Measurements from ENCODE around the gene MAN1C1.

Gene MAN1C1

DNA sequence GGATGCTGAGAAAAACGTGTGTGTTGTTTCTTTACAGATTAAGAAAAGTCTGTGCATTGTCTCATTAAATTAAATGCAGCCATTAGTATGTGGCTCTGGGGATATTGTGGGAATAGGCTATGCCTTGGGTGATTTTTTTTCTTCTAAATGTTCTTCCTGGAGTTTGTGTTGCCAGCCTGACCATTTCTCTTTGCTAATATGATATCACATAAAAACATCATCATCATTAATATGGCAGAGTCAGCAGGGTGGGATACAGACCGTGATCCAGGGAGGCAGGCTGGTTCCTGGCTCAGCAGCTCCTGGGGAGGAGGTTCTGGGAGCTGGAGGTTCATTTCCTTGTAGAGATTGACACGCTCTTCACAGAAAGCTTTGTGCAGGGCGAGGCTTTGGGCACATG lies 122.8 kb downstream of the MAN1C1 start:
- no peak for DNase-seq (ENCODE audit: low spot score)
- Mint-ChIP-seq H3K27me3 (ENCODE audit: low read depth) (peaks cover 38% of the 10 kb centered on the region), H3K27ac (no peak overlapping the region), H3K9me3 (no peaks in the 10 kb centered on the region), H3K4me1 (ENCODE audit: low read depth) (no peaks in the 10 kb centered on the region), H3K4me3 (no peak overlapping the region), H3K36me3 (ENCODE audit: low read depth) (no peaks in the 10 kb centered on the region)

DNA sequence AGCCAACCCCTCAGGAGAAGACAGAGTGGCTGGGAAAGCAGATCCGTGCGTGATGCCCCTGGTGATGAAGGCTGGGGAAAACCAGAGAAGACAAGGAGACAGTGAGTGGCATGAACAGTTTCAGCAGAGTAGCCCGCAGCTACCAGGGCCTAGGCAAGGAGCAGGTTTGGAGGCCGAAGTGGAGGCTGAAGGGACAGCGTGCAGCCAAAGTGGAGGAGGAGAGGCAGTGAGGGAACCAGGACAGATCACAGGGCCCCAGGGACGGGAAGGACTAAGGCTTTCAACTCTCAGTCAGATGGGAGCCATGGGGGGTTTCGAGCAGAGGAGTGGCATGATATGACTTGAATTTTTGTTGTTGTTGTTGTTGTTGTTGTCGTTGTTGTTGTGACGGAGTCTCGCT lies 123.5 kb downstream of the MAN1C1 start:
- Mint-ChIP-seq H3K27me3 (ENCODE audit: low read depth) (peaks cover 35% of the 10 kb centered on the region), H3K4me3 (no peak overlapping the region), H3K27ac (no peak overlapping the region), H3K9me3 (no peaks in the 10 kb centered on the region), H3K36me3 (ENCODE audit: low read depth) (no peaks in the 10 kb centered on the region), H3K4me1 (ENCODE audit: low read depth) (no peaks in the 10 kb centered on the region)
- DNase-seq (ENCODE audit: low spot score): no peak

DNA sequence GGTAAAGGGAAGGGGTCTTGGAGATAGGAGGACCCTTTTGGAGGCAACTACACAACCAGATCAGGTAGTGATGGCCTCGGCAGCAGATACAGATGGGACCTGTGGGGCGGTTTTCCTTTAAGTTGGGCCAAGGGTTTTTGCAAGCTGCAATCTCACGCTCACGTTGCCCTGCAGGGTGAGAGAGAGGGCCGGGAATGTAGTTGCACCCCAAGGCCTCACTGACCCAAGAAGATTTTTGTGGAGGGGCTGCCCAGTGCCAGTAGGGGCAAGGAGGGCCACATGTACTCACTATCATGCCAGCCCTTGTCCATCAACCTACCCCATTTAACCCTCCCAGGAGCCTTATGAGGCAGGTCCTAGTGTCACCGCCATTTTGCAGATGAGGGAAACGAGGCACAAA lies 125.7 kb downstream of the MAN1C1 start:
- Mint-ChIP-seq H3K27ac (no peak overlapping the region), H3K9me3 (no peaks in the 10 kb centered on the region), H3K4me3 (no peak overlapping the region), H3K4me1 (ENCODE audit: low read depth) (no peaks in the 10 kb centered on the region), H3K27me3 (ENCODE audit: low read depth) (peaks cover 29% of the 10 kb centered on the region), H3K36me3 (ENCODE audit: low read depth) (no peaks in the 10 kb centered on the region)
- DNase-seq (ENCODE audit: low spot score): no peak

DNA sequence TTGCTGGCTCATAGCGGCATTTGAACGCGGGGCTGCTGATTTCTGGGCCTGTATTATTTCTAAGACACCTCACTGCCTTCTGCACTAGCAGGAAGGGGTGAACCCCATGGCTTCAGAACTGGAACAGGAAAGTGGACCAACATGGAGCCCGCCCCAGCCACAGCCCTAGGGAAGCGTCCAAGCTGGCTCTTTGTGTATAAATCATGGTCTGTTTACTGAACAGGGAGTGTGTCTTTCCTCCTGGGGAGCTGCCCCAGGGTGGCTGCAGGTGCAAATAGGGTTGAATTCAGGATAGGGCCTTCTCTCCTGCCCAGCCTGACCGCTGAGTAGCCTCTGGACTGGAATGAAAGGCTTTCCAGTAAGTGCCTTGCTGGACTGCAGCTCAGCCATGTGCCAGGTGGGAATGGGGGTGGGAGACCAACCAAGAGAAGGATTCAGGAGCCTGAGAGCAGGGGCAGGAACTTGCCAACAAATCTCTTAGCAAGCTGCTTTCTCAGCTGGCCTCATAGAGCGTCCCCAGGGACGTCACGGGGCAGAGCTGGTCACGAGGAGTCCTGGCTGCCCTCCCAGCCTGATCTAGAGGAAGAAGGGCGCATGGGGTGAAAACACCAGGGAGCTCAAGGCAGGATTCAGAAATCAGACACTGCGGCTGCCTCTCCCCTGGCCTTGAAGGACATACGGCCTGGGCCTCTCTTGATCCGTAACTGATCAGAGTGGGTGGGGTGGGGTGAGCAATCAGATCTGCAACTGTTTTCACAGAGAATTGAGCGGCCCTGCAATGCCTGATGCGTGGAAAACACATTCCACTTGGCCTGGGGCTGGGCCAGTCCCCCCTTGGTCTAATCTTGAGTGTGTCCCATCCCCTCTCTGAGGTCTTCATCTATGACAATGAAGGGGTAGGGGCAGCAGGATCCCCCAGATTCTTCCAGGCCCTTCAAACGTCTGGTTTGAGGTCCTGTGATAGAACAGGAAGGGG lies 126.9 kb downstream of the MAN1C1 start:
- no peak for DNase-seq (ENCODE audit: low spot score)
- H3K36me3 Mint-ChIP-seq (ENCODE audit: low read depth): no peaks in the 10 kb centered on the region
- no peaks in the 10 kb centered on the region for H3K9me3 Mint-ChIP-seq
- H3K27ac Mint-ChIP-seq: no peak overlapping the region
- H3K4me3 Mint-ChIP-seq: no peak overlapping the region
- H3K27me3 Mint-ChIP-seq (ENCODE audit: low read depth): peaks cover 22% of the 10 kb centered on the region
- no peaks in the 10 kb centered on the region for H3K4me1 Mint-ChIP-seq (ENCODE audit: low read depth)

DNA sequence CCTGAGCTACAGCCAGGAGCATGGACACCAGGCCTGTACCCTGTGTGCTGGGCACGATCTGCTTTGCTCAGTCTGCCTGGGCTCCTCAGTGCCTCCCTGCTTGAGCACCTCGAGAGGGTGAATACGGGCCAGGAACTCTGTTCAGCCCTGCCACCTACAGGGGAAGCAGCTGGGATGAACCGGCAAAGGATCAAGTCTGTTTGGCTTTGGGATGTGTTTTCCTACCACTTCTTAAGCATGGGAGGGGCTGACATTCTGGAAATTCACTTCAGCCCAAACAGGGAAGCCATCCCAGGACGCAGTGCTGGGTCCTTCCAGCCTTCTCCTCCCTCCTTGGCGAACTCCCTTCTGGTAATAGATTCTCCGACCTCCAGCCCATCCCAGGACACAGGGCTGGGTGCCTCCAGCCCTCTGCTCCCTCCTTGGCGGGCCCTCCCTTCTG lies 127.6 kb downstream of the MAN1C1 start:
- Mint-ChIP-seq H3K36me3 (ENCODE audit: low read depth) (no peaks in the 10 kb centered on the region), H3K27ac (no peak overlapping the region), H3K4me1 (ENCODE audit: low read depth) (no peaks in the 10 kb centered on the region), H3K4me3 (no peak overlapping the region), H3K9me3 (no peaks in the 10 kb centered on the region), H3K27me3 (ENCODE audit: low read depth) (peaks cover 20% of the 10 kb centered on the region)
- no peak for DNase-seq (ENCODE audit: low spot score)

DNA sequence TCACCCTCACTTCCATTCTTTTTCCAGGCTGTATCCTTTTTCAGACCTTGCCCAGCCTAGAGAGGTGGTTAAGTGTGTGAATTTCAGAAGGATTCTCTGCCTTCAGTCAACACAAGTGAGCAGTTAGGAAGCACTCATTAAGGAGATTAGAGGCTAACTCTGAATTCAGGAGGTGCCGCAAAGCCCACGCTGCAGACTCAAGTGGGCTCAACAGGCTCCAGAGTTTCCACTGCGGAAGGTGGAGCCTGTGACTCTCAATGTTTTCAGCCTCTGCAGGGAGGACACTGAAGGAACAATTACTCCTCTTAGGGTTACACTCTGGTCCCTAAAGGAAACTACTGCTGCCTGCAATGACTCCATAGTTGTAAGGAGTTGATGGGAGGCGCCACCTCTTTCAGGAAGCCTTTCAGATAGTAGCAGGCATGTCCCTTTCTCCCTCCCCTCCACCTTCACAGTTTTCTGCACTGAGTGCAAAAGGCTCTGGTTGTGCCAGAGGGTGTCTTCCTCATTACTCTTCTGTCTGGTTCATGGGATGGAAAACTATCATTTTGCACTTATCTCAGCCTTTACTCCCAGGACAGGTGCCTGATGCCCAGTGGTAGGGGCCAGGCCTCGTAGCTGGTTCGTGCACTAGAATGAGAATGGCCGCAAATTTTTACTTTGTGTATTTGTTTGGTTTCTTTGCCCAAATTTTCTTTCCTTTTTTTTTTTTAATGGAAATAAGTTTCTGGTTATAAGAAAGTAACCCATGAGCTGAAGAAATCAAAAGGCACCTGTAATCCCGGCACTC lies 128.2 kb downstream of the MAN1C1 start:
- Mint-ChIP-seq H3K27me3 (ENCODE audit: low read depth) (peaks cover 21% of the 10 kb centered on the region), H3K36me3 (ENCODE audit: low read depth) (no peaks in the 10 kb centered on the region), H3K27ac (no peak overlapping the region), H3K9me3 (no peaks in the 10 kb centered on the region), H3K4me3 (no peak overlapping the region), H3K4me1 (ENCODE audit: low read depth) (no peaks in the 10 kb centered on the region)
- no peak for DNase-seq (ENCODE audit: low spot score)

DNA sequence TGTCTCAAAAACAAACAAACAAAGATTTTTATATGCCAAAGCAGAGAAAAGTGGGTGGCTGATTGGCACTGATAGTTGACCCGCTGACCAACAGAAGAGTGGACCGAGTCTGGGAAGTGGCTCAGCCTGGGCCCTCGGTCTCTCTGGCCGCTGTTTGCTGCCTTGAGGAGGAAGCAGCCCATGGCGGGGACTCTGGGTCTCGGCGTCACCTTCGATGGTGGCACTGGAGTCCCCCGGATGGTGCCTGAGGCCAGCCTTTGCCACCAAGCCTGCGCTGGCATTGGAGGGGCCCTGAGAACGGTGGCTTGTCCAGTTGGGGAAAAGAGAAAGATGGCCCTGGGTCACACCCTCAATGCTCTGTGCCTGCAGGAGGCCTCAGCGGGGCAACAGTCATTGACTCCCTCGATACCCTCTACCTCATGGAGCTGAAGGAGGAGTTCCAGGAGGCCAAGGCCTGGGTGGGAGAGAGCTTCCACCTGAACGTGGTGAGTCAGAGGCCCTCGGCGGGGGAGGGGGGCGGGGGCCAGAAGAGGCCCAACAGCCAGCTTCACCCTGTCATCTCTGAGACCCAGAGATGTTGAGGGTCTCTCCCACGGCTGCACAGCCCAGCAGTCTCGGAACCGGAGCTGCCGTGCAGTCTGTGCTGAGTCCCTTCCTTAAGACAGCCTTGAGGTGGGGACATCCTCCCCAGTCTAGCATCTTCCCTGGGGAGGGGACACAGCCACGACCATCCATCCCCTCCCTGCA lies 129.9 kb downstream of the MAN1C1 start:
- Mint-ChIP-seq H3K36me3 (ENCODE audit: low read depth) (no peaks in the 10 kb centered on the region), H3K4me3 (no peak overlapping the region), H3K27me3 (ENCODE audit: low read depth) (peaks cover 17% of the 10 kb centered on the region), H3K27ac (no peak overlapping the region), H3K4me1 (ENCODE audit: low read depth) (no peaks in the 10 kb centered on the region), H3K9me3 (no peaks in the 10 kb centered on the region)
- no peak for DNase-seq (ENCODE audit: low spot score)

DNA sequence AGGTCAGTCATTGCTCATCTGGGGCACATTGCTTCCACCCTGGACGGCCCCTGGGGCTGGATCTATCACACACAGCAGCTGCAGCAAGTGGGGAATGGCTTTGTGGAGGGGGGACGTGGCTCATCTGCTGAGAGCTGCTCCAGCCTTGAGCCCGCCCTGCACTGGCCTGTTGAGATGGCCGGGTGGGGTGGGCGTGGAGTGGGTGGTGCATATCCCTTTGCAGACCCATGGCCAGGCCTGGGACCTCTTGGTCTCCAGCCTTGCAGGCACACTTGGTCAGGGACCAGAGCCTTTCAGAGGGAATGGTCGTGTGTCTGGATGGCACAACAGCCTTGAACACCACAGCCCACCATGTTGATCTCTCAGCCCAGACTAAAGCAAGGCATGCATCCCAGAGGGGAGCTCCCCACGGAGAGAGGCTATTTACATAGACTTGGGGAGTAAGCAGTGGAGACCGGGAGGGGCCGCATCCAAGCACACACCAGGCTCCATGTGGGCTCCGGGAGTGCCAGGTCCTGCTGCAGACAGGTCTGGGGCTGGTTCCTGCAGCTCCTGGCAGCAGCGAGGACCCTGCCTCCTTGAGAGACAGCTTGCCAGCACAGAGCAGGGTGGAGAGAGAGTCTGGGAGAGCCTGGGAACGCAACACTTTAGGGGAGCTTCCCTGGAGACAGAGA lies 130.6 kb downstream of the MAN1C1 start:
- Mint-ChIP-seq H3K27ac (no peak overlapping the region), H3K4me1 (ENCODE audit: low read depth) (no peaks in the 10 kb centered on the region), H3K9me3 (no peaks in the 10 kb centered on the region), H3K4me3 (no peak overlapping the region), H3K36me3 (ENCODE audit: low read depth) (no peaks in the 10 kb centered on the region), H3K27me3 (ENCODE audit: low read depth) (peaks cover 10% of the 10 kb centered on the region)
- no peak for DNase-seq (ENCODE audit: low spot score)

DNA sequence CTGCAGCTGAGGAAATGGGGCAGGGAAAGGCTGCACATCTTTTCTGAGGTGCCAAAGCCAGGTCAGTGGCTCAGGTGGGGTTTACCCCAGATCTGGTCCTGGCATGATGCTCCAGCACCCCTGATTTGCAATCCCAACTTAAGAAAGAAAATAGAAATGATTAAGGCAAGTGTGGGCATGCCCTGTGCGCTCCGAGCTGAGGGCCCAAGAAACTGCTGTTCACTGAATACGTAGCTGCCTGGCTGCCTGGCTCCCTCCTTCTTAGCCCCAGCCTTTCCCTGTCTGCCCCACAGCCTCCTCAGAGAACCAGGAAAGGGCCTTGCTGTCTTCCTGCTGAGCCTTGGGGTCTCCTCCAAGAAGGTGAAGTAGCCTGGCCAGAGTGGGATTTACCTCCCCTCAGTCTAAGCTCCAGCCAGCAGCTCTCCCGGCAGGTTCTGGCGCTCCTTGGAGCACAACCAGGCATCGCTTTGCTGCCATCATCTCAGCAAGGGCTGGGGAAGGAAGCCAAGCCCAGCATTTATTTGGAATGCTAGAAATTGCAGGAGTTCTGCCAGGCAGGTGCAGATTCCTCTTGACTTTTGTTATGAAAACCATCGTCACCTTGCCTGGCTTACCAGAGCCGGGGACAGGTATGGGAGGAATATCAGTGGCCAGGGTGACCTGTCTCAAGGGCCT lies 132.1 kb downstream of the MAN1C1 start:
- Mint-ChIP-seq H3K9me3 (no peaks in the 10 kb centered on the region), H3K27ac (no peak overlapping the region), H3K36me3 (ENCODE audit: low read depth) (no peaks in the 10 kb centered on the region), H3K4me3 (no peak overlapping the region), H3K4me1 (ENCODE audit: low read depth) (no peaks in the 10 kb centered on the region), H3K27me3 (ENCODE audit: low read depth) (peaks cover 11% of the 10 kb centered on the region)
- no peak for DNase-seq (ENCODE audit: low spot score)

DNA sequence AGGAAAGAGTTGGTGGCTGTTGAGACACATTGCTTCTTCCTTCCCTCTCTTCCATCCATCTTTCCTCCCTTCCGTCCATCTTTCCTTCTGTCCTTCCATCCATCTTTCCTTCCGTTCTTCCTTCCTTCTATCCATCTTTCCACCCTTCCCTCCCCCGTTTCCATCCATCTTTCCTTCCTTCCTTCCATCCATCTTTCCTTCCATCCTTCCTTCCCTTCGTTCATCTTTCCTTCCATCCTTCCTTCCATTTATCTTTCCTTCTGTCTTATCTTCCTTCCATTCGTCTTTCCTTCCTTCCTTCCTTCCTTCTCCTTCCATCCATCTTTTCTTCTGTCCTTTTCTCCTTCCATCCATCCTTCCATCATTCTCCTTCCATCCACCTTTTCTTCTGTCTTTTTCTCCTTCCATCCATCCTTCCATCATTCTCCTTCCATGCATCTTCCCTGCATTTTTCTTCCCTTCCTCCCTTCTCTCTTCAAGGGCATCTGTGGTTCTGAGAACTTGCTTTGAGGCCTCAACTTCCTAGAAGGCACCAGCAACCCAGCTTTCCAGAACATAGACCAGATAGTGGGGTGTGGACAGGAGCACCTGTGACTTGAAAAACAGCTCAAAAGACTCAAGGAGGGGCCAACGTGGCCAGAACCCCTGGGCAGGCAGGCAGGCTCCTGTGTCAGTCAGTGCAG lies 134.5 kb downstream of the MAN1C1 start:
- no peaks in the 10 kb centered on the region for H3K9me3 Mint-ChIP-seq
- peaks cover 11% of the 10 kb centered on the region for H3K27me3 Mint-ChIP-seq (ENCODE audit: low read depth)
- no peaks in the 10 kb centered on the region for H3K36me3 Mint-ChIP-seq (ENCODE audit: low read depth)
- H3K4me1 Mint-ChIP-seq (ENCODE audit: low read depth): no peaks in the 10 kb centered on the region
- H3K27ac Mint-ChIP-seq: no peak overlapping the region
- no peak overlapping the region for H3K4me3 Mint-ChIP-seq
- no peak for DNase-seq (ENCODE audit: low spot score)

DNA sequence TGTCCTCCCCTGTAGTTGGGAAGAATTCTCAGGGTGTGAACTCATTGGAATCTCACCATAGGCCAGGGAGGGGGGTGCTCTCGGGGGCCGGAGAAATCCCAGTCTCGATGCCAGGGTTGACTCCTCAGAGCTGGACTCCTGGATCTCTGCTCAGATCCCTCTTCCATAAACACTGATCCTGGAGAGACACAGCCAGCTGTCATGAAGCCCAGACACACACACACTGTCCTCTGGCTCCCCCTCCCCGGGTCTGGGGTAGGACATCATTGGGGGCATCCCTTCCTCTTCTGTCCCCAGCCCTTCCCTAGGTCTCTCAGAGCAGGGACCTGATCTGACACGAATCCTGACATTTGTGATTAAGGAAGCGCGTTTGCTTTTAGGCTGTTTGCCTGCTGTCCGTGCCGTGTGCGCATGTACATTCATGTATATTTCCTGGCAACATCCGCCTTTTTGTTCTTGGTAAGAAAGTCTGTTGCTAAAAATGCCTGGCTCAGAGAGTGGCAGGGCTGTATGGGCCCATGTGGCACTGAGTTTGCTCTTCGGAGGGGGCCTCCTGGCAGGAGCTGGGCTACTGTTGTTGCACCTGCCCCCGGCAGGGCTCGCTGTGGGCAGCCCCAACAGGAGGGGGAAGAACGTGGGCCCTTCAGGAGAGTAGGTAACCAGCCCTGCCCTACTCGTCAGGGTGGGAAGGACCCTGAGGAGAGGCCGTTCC lies 138.0 kb downstream of the MAN1C1 start:
- Mint-ChIP-seq H3K4me1 (ENCODE audit: low read depth) (peaks cover 2% of the 10 kb centered on the region), H3K4me3 (no peak overlapping the region), H3K27me3 (ENCODE audit: low read depth) (peaks cover 25% of the 10 kb centered on the region), H3K9me3 (no peaks in the 10 kb centered on the region), H3K27ac (no peak overlapping the region), H3K36me3 (ENCODE audit: low read depth) (no peaks in the 10 kb centered on the region)
- DNase-seq (ENCODE audit: low spot score): no peak

DNA sequence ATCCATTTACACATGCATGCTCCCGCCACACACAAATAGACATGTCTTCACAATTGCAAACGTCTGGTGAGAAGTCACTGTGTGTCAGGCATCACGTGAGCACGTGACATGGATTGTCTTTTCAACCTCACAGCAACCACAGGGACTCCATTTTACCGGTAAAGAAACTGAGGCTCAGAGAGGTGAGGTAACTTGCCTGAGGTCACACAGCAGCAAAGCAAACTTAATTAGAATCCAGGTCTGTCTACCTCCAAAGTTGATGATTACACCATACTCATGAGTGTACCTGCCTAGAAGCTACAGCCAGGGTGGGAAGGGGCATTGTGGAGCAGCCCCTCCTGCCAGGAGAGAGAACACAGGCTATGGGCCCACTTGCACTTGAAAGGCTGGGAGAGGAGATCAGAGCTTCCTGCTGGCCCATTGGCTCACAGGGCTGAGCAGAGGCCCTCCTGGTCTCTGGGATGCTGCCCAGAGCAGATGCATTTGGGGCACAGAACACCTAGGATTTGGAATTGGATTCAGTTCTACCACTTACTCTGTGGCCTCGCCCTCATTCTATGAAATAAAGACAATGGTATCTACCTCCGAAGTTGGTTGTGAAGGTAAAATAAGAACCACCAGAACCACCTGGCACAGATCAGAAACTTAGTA lies 139.0 kb downstream of the MAN1C1 start:
- no peaks in the 10 kb centered on the region for H3K9me3 Mint-ChIP-seq
- no peaks in the 10 kb centered on the region for H3K36me3 Mint-ChIP-seq (ENCODE audit: low read depth)
- no peak overlapping the region for H3K4me3 Mint-ChIP-seq
- peaks cover 25% of the 10 kb centered on the region for H3K27me3 Mint-ChIP-seq (ENCODE audit: low read depth)
- no peak overlapping the region for H3K27ac Mint-ChIP-seq
- peaks cover 2% of the 10 kb centered on the region for H3K4me1 Mint-ChIP-seq (ENCODE audit: low read depth)
- no peak for DNase-seq (ENCODE audit: low spot score)
